ENCODE results near the gene RTF1. TPM values are rescaled to one million over a fixed set of nuclear protein-coding genes. Genes with fewer than 3 reads are reported as not detected.

The RTF1 gene
- polyA plus RNA-seq, 1 donor (not counting 4 experiments of a cell fraction or from before 2014, with no cell fraction given): 28.5 TPM

DNA sequence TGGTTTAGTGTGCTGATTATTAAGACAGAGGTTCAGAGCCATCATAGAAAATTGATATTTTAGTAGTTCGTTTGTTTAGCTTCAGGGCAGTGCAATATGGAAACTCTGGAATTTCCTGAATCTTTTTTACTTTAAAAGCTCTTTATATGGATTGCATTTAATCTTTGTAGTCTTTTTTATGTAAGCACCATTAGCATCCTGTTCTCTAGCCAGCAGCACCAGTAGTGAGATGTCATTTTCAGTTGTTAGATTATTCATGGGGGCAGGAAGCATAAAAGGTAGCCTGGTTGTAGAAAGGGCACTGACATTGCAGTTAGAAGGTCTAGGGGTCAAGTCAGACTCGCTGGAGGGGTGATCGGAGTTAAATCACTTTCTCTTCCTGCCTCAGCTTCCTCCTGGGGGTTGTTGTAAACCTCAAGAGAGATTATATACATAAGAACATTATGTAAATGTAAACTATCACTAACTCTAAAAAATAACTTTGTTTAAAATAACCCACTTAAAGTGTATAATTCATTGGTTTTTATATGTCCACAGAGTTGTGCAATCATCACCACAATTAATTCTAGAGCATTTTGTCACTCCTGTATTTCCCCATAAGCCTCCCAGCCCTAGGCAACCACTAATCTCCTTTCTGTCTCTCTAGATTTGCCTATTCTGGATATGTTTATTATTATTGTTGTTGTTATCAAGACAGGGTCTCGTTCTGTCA, 45.3 kb downstream of the RTF1 start:
- dilution Hi-C loops (cut with MboI; ENCODE audit: extremely low pct_ligation_motif_present, low sequenced_read_pairs): no loop called here
- Histone ChIP-seq H3K36me3 (ENCODE audit: control insufficient read depth in 2 of 2, extremely low read depth in 1 of 2, insufficient read depth in 2 of 2, low read length in 2 of 2) (peaks cover 9 to 11% of the 10 kb centered on the region in 2 experiments), H3K4me2 (ENCODE audit: control insufficient read depth, extremely low read depth, insufficient read depth, low read depth, low read length) (no peak overlapping the region), H3K9me1 (ENCODE audit: control insufficient read depth, extremely low read depth, insufficient read depth, low read length) (no peaks in the 10 kb centered on the region), H3K9ac (ENCODE audit: control insufficient read depth, extremely low read depth, insufficient read depth, low read length) (no peak overlapping the region), H3K9me3 (ENCODE audit: control insufficient read depth, low read depth, low read length) (no peaks in the 10 kb centered on the region), H3K4me1 (ENCODE audit: control insufficient read depth, extremely low read depth, insufficient read depth, low read length) (no peaks in the 10 kb centered on the region), H2AFZ (ENCODE audit: control insufficient read depth, low read length) (no peak overlapping the region), H3K79me2 (ENCODE audit: control insufficient read depth, insufficient read depth, low read length) (peaks cover 2% of the 10 kb centered on the region), H4K20me1 (ENCODE audit: control insufficient read depth, extremely low read depth, insufficient read depth, low read length) (no peaks in the 10 kb centered on the region), H3K27ac (ENCODE audit: control insufficient read depth, insufficient read depth, low read length) (no peak overlapping the region), H3K27me3 (ENCODE audit: control insufficient read depth, extremely low read depth, insufficient read depth, low read length) (no peaks in the 10 kb centered on the region), H3K4me3 (ENCODE audit: control insufficient read depth in 2 of 3, extremely low read depth in 1 of 3, insufficient read depth in 2 of 3, low read depth in 1 of 3, low read length in 3 of 3) (no peak overlapping the region)
- DNase-seq (ENCODE audit: low read depth, low spot score) (no peak), FAIRE-seq (no peak)
- no peak for TF ChIP-seq EZH2 (IDR thresholded peaks at IDR 0.05; ENCODE audit: low read length)
- TF ChIP-seq, protein P1, sequence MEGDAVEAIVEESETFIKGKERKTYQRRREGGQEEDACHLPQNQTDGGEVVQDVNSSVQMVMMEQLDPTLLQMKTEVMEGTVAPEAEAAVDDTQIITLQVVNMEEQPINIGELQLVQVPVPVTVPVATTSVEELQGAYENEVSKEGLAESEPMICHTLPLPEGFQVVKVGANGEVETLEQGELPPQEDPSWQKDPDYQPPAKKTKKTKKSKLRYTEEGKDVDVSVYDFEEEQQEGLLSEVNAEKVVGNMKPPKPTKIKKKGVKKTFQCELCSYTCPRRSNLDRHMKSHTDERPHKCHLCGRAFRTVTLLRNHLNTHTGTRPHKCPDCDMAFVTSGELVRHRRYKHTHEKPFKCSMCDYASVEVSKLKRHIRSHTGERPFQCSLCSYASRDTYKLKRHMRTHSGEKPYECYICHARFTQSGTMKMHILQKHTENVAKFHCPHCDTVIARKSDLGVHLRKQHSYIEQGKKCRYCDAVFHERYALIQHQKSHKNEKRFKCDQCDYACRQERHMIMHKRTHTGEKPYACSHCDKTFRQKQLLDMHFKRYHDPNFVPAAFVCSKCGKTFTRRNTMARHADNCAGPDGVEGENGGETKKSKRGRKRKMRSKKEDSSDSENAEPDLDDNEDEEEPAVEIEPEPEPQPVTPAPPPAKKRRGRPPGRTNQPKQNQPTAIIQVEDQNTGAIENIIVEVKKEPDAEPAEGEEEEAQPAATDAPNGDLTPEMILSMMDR (optimal IDR thresholded peaks at IDR 0.05 in 1 of 3, IDR thresholded peaks at IDR 0.05 in 1 of 3, conservative IDR thresholded peaks at IDR 0.05 in 1 of 3; ENCODE audit: extremely low read depth in 1 of 3, insufficient read depth in 2 of 3, low read length in 3 of 3): no peak

DNA sequence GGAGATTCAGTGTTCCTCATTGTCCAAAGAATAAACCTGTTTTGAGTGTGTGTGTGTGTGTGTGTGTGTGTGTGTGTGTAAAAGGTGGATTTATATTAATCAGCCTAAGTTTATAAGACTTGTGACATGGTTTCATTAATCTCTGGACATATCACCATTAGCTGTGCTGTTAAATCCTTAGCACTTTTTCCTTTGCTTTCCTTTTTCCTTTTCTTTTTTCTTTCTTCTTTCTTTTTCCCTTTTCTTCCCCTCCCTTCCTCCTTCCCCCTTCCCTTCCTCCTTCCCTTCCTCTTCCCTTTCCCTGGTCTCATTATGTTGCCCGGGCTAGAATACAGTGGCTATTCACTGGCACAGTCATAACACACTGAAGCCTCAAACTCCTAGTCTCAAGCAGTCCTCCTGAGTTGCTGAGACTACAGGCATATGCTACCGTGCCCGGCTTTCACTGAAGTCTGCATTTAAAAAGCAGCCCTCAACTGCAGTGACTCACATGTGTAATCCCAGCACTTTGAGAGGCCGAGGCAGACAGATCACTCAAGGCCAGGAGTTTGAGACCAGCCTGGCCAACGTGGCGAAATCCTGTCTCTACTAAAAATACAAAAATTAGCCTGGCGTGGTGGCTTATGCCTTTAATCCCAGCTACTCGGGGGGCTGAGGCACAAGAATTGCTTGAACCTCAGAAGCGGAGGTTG, 48.1 kb downstream of the RTF1 start:
- dilution Hi-C loops (cut with MboI; ENCODE audit: extremely low pct_ligation_motif_present, low sequenced_read_pairs): no loop called here
- Histone ChIP-seq H3K27ac (ENCODE audit: control insufficient read depth, insufficient read depth, low read length) (no peak overlapping the region), H4K20me1 (ENCODE audit: control insufficient read depth, extremely low read depth, insufficient read depth, low read length) (no peaks in the 10 kb centered on the region), H2AFZ (ENCODE audit: control insufficient read depth, low read length) (no peak overlapping the region), H3K79me2 (ENCODE audit: control insufficient read depth, insufficient read depth, low read length) (peaks cover 2% of the 10 kb centered on the region), H3K4me1 (ENCODE audit: control insufficient read depth, extremely low read depth, insufficient read depth, low read length) (no peaks in the 10 kb centered on the region), H3K27me3 (ENCODE audit: control insufficient read depth, extremely low read depth, insufficient read depth, low read length) (no peaks in the 10 kb centered on the region), H3K9me3 (ENCODE audit: control insufficient read depth, low read depth, low read length) (no peaks in the 10 kb centered on the region), H3K4me3 (ENCODE audit: control insufficient read depth in 2 of 3, extremely low read depth in 1 of 3, insufficient read depth in 2 of 3, low read depth in 1 of 3, low read length in 3 of 3) (no peak overlapping the region), H3K4me2 (ENCODE audit: control insufficient read depth, extremely low read depth, insufficient read depth, low read depth, low read length) (no peak overlapping the region), H3K9ac (ENCODE audit: control insufficient read depth, extremely low read depth, insufficient read depth, low read length) (no peak overlapping the region), H3K9me1 (ENCODE audit: control insufficient read depth, extremely low read depth, insufficient read depth, low read length) (no peaks in the 10 kb centered on the region), H3K36me3 (ENCODE audit: control insufficient read depth in 2 of 2, extremely low read depth in 1 of 2, insufficient read depth in 2 of 2, low read length in 2 of 2) (peaks cover 7 to 9% of the 10 kb centered on the region in 2 experiments)
- TF ChIP-seq EZH2 (IDR thresholded peaks at IDR 0.05; ENCODE audit: low read length): no peak
- TF ChIP-seq, protein P1 (optimal IDR thresholded peaks at IDR 0.05 in 1 of 3, IDR thresholded peaks at IDR 0.05 in 1 of 3, conservative IDR thresholded peaks at IDR 0.05 in 1 of 3; ENCODE audit: extremely low read depth in 1 of 3, insufficient read depth in 2 of 3, low read length in 3 of 3): no peak
- DNase-seq (ENCODE audit: low read depth, low spot score) (no peak), FAIRE-seq (no peak)

All from keratinocyte (primary cell).